Measurements from ENCODE around the gene CSNK1A1L.

CSNK1A1L gene

DNA sequence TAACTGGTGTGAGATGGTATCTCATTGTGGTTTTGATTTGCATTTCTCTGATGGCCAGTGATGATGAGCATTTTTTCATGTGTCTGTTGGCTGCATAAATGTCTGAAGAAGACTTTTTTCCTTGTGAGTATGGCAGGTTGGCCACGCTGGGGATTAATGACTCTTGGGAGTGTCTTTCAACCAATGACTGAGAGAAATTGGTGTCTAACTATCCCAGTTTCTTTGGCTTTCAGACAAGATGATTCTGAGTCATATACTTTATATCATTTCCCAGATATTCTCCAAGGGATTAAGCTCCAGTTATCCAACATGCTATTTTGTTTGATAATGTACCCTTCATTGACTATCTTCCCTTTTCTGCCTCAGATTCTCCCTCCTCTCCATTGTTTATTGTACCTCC, 35.5 kb upstream of the CSNK1A1L start:
- TF ChIP-seq CTCF (IDR thresholded peaks at IDR 0.05; ENCODE audit: low read depth, low read length): no peak

GRCh38 chr13:37139356-37139755, 33.9 kb upstream of the CSNK1A1L start:
- Histone ChIP-seq H3K4me3 (ENCODE audit: low read depth, low read length) (no peak overlapping the region), H3K36me3 (no peaks in the 10 kb centered on the region), H3K27ac (no peak overlapping the region), H3K9me3 (ENCODE audit: severe bottlenecking) (no peaks in the 10 kb centered on the region), H3K27me3 (ENCODE audit: insufficient read depth, low read depth, severe bottlenecking) (no peaks in the 10 kb centered on the region)
- TF ChIP-seq CTCF (IDR thresholded peaks at IDR 0.05; ENCODE audit: low read depth, low read length): no peak
- no peak for DNase-seq

More for the DNA sequence above, 35.5 kb upstream of the CSNK1A1L start:
- Histone ChIP-seq H3K9me3 (ENCODE audit: severe bottlenecking) (no peaks in the 10 kb centered on the region), H3K27me3 (ENCODE audit: insufficient read depth, low read depth, severe bottlenecking) (no peaks in the 10 kb centered on the region), H3K36me3 (no peaks in the 10 kb centered on the region), H3K4me3 (ENCODE audit: low read depth, low read length) (no peak overlapping the region), H3K27ac (no peak overlapping the region)
- no peak for DNase-seq

- H3K4me3 ChIP-seq (ENCODE audit: low read depth, low read length): no peak overlapping the region
- no peak for TF ChIP-seq CTCF (IDR thresholded peaks at IDR 0.05; ENCODE audit: low read depth, low read length)
- DNase-seq: no peak
Observed at GRCh38 chr13:37138926-37139325, 33.5 kb upstream of the CSNK1A1L start.

DNA sequence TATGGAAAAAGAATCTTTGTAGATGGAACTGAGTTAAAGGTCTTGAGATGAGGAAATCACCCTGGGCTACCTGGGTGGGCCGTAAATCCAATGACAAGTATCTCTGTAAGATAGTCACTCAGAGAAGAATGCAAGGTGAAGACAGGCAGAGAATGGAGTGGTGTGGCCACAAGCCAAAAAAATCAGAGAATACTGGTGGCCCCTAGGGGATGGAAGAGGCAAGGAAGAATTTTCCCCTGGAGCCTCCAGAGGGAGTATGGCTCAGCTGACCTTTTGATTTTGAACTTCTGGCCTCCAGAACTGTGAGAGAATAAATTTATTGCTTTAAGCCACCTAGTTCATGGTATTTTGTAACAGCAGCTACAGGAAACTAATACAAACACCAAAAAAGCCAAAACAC, 32.7 kb upstream of the CSNK1A1L start:
- DNase-seq: no peak
- H3K27ac ChIP-seq: no peak overlapping the region
- H3K4me3 ChIP-seq (ENCODE audit: low read depth, low read length): no peak overlapping the region
- no peaks in the 10 kb centered on the region for H3K36me3 ChIP-seq
- H3K27me3 ChIP-seq (ENCODE audit: insufficient read depth, low read depth, severe bottlenecking): no peaks in the 10 kb centered on the region
- TF ChIP-seq CTCF (IDR thresholded peaks at IDR 0.05; ENCODE audit: low read depth, low read length): peak; percentile 24; the same call in 1 of the 2 replicates
- no peaks in the 10 kb centered on the region for H3K9me3 ChIP-seq (ENCODE audit: severe bottlenecking)

More at GRCh38 chr13:37138926-37139325, 33.5 kb upstream of the CSNK1A1L start:
- H3K27me3 ChIP-seq (ENCODE audit: insufficient read depth, low read depth, severe bottlenecking): no peaks in the 10 kb centered on the region
- H3K27ac ChIP-seq: no peak overlapping the region
- H3K9me3 ChIP-seq (ENCODE audit: severe bottlenecking): no peaks in the 10 kb centered on the region
- H3K36me3 ChIP-seq: no peaks in the 10 kb centered on the region

- no peak for TF ChIP-seq CTCF (IDR thresholded peaks at IDR 0.05; ENCODE audit: low read depth, low read length)
- DNase-seq: no peak
- Histone ChIP-seq H3K27me3 (ENCODE audit: insufficient read depth, low read depth, severe bottlenecking) (no peaks in the 10 kb centered on the region), H3K27ac (no peak overlapping the region), H3K36me3 (no peaks in the 10 kb centered on the region), H3K9me3 (ENCODE audit: severe bottlenecking) (no peaks in the 10 kb centered on the region), H3K4me3 (ENCODE audit: low read depth, low read length) (no peak overlapping the region)
Observed at GRCh38 chr13:37136633-37137032, 31.2 kb upstream of the CSNK1A1L start.

DNA sequence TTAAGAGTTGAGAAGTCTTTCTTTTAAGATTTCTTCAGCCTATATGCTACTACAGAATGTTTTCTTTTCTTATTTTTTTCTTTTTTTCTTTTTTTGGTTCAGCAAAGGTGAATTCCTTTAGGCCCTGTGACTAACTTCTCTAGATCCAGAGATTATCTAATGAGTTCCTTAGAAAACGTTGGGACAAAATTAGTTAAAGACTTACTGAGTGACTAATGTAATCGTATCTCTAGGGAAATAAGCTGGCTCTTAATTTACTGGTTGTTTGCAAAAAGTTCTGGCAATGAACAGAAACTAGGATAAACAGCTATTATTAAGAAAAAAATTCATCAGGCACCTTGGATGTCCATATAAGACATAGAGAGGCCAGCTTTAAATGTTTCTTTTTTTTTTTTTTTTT, 30.7 kb upstream of the CSNK1A1L start:
- no peak for DNase-seq
- no peak overlapping the region for H3K27ac ChIP-seq
- H3K27me3 ChIP-seq (ENCODE audit: insufficient read depth, low read depth, severe bottlenecking): no peaks in the 10 kb centered on the region
- H3K36me3 ChIP-seq: no peaks in the 10 kb centered on the region
- no peak for TF ChIP-seq CTCF (IDR thresholded peaks at IDR 0.05; ENCODE audit: low read depth, low read length)
- no peak overlapping the region for H3K4me3 ChIP-seq (ENCODE audit: low read depth, low read length)
- no peaks in the 10 kb centered on the region for H3K9me3 ChIP-seq (ENCODE audit: severe bottlenecking)

Data from WERI-Rb-1 (cell line).